Heart left ventricle (tissue), 13 donors: Measurements from ENCODE around the gene MN1.

Source experiments
- POLR2A ChIP-seq, 2 donors: fragments of 450-650 bp; IDR thresholded peaks; one replicate each; pipeline ENCODE4 v1.6.1; 2017; ENCODE audit warnings: antibody characterized with exemption in 2 of 2, mild to moderate bottlenecking in 2 of 2, moderate library complexity in 2 of 2
- TF ChIP-seq, protein P1 (sequence below), 12 donors: fragments of 200-600 bp; sonication (generic) in 4 of 12; IDR thresholded peaks; one replicate each; pipeline versions ENCODE4 v1.5.0 to v1.8.0; 2018 to 2022; ENCODE audit warnings: antibody characterized with exemption in 12 of 12, mild to moderate bottlenecking in 5 of 12
- donor health status: ischemic (EF 13 %, LVEDD 7.1; RV severe dilation, severe dysfunction).
- donor health status: DM: no; HTN: yes; CAD: no.
- donor health status: DM: no; HTN: no; CAD: no.
- donor health status: ischemic (EF 25% LVEDD 6.9; RV normal size, moderate dysfunction).
- donor health status: ischemic (EF 25% LVEDD 5.7; RV mildly dilated, moderate dysfunction).
- donor health status: ischemic (EF 35%, LVEDD 5.7; RV mildly dilated, moderate dysfunction).
- donor health status: nonischemic (EF 11% LVEDD 7.7; RV severe dilation, severe dysfunction).
- donor health status: DM: yes; HTN: yes; CAD: no.
- donor health status: PGD.
- donor health status: ischemic (EF 29% LVEDD 5.4; RV normal size, mild dysfunction).
- donor health status: nonischemic (EF 23%, LVEDD 6.1; RV moderate dilation, normal function).

DNA sequence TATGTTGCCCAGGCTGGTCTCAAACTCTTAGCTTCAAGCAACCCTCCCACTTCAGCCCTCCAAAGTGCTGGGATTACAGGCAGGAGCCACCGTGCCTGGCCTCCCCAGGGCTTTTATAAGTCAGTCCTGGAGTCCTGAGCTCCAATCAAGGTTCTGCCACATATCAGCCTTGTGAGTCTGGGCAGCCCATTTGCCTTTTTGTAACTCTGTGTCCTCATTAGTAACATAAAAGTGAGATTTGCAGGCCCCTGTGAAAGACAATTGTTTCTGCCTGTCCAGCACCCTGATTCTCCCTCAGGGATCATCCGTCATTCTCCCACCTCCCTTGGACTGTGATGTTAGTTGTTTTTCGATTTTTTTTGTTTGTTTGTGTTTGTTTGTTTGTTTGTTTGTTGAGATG, 89.8 kb downstream of the MN1 start:
- TF ChIP-seq, protein P1, sequence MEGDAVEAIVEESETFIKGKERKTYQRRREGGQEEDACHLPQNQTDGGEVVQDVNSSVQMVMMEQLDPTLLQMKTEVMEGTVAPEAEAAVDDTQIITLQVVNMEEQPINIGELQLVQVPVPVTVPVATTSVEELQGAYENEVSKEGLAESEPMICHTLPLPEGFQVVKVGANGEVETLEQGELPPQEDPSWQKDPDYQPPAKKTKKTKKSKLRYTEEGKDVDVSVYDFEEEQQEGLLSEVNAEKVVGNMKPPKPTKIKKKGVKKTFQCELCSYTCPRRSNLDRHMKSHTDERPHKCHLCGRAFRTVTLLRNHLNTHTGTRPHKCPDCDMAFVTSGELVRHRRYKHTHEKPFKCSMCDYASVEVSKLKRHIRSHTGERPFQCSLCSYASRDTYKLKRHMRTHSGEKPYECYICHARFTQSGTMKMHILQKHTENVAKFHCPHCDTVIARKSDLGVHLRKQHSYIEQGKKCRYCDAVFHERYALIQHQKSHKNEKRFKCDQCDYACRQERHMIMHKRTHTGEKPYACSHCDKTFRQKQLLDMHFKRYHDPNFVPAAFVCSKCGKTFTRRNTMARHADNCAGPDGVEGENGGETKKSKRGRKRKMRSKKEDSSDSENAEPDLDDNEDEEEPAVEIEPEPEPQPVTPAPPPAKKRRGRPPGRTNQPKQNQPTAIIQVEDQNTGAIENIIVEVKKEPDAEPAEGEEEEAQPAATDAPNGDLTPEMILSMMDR (IDR thresholded peaks at IDR 0.05): no peak
- no peak for TF ChIP-seq POLR2A (IDR thresholded peaks at IDR 0.05)
